IPS DF 6.9 (cell line): ENCODE results near the gene KPTN.

Experiments
- DNase-seq: peaks from one replicate; pipeline ENCODE4 v3.0.0-alpha.2; 2013; ENCODE audit warnings: low read depth, low spot score
- H3K27ac ChIP-seq: one replicate; pipeline ENCODE4 v1.5.1; 2013; ENCODE audit warnings: low read length, control low read depth
- H3K27me3 ChIP-seq: 2 replicates; pipeline ENCODE4 v1.6.1; 2013; ENCODE audit warnings: mild to moderate bottlenecking, low read length; ENCODE audit not compliant: control insufficient read depth, insufficient read depth
- H3K36me3 ChIP-seq: 2 replicates; pipeline ENCODE4 v1.6.1; 2013; ENCODE audit warnings: low read length; ENCODE audit not compliant: control insufficient read depth, insufficient read depth
- H3K4me1 ChIP-seq: 2 replicates; pipeline ENCODE4 v1.6.1; 2013; ENCODE audit warnings: low read length; ENCODE audit not compliant: control insufficient read depth, insufficient read depth
- H3K4me3 ChIP-seq: 2 replicates; pipeline ENCODE4 v1.5.1; 2013; ENCODE audit warnings: mild to moderate bottlenecking, low read length
- H3K9me3 ChIP-seq: 2 replicates; pipeline ENCODE4 v1.6.1; 2013; ENCODE audit warnings: low read length, inconsistent platforms; ENCODE audit not compliant: control insufficient read depth, insufficient read depth
- WGBS: extraction: QIAGEN DNeasy Blood & Tissue Kit; methylation state at CpG from one replicate; pipeline ENCODE4 v1.1.7; 2013; ENCODE audit warnings: mixed read lengths, missing lambda C conversion rate; ENCODE audit not compliant: insufficient read length, insufficient coverage; 5-methylcytosine and 5-hydroxymethylcytosine counted together

Gene KPTN

DNA sequence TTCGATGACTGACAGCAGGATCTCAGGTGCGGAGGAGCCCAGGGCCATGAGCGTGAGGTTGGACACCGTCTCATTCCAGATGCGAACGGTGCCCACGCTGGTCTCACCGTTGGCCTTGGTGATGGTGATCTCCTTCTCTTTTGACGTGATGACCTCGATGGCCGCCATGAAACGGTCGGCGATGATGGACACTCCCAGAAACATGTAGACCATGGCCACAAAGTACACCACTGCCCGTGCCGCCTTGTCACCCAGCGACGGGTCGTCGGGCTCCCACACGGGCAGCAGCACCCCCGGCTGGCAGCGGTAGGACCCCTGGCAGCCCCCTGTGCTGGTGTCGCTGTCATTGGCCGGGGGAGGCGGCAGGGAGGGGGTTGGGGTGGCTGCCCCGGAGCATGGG lies 18.1 kb downstream of the KPTN start:
- H3K27ac ChIP-seq = no peak overlapping the region
- no peaks in the 10 kb centered on the region for H3K27me3 ChIP-seq
- H3K4me1 ChIP-seq = peaks cover 10% of the 10 kb centered on the region
- no CpG with 5 or more reads among the region's 27 CpGs for WGBS
- H3K9me3 ChIP-seq = no peaks in the 10 kb centered on the region
- H3K4me3 ChIP-seq = no peak overlapping the region
- no peaks in the 10 kb centered on the region for H3K36me3 ChIP-seq
- no peak for DNase-seq

DNA sequence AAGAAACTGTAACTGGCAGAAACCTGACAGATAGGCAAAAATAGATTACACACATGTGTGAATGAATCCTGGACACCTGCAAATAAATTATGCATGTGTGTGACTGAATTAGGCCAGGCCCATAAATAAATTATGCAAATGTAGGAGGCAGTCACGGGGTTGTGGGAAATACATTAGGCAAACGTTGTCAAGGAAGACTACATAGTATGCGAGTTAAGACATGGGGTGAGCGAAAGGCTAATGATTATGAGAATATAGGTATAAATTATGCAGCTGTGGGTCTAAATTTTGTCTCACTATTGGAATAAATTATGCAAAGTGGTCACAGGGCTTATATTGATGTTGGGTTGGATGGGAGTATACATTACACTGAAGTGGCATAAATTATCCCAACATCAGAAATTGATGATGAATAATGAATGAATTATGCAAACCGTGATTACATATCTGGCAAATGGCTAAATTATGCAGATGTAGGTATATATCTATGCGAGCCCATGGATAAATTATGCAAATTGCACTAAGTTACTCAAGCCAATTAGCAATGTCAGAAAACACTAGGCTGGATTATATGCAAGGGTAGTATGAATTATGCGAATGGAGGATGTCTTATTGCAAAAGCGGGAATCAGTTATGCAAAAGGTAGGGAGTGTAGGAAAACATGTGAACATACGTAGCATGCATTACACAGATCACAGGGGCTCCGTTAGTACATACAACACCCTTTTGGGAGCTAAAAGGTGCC lies 19.2 kb downstream of the KPTN start:
- WGBS = 100% methylated on average over 4 of the region's 10 CpGs
- no peaks in the 10 kb centered on the region for H3K36me3 ChIP-seq
- H3K27me3 ChIP-seq = no peaks in the 10 kb centered on the region
- DNase-seq = no peak
- no peak overlapping the region for H3K4me3 ChIP-seq
- peaks cover 9% of the 10 kb centered on the region; the same call in 1 of the 2 replicates for H3K4me1 ChIP-seq
- H3K27ac ChIP-seq = no peak overlapping the region
- H3K9me3 ChIP-seq = no peaks in the 10 kb centered on the region

DNA sequence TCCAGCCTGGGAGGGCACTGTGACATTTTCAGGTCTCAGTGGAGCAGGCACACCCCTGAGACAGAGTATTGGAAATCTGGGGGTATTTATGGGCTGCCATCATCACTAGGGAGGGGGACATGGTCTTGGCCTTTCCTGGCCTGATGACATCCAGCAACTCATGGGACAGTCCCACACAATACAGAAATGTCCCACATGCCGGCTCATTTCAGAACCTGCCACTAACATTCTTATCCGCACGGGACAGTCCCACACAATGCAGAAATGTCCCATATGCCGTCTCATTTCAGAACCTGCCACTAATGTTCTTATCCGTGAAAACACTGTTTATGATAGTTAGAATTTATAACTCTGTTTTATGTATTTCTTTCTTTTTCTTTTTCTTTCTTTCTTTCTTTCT lies 22.1 kb downstream of the KPTN start:
- no peak overlapping the region for H3K27ac ChIP-seq
- no peaks in the 10 kb centered on the region for H3K9me3 ChIP-seq
- no peak for DNase-seq
- peaks cover 5% of the 10 kb centered on the region; the same call in 1 of the 2 replicates for H3K36me3 ChIP-seq
- H3K27me3 ChIP-seq = no peaks in the 10 kb centered on the region
- H3K4me3 ChIP-seq = no peak overlapping the region
- WGBS = no CpG with 5 or more reads among the region's 5 CpGs
- no peaks in the 10 kb centered on the region; the same call in 1 of the 2 replicates for H3K4me1 ChIP-seq

DNA sequence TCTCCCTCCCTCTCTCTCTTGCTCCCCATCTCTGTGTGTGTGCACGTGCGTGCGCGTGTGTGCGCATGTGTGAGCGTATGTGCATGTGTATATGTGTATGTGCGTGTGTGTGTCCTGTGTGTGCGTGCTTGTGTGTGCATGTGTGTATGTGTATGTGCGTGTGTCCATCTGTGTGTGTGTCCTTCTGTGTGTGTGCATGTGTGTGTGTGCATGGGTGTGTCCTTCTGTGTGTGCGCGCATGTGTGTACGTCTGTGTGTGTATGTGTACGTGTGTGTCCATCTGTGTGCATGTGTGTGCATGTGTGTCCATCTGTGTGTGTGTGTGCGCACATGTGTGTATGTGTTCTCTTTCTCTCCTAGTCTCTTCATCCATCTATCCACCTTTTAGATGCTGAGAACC lies 24.5 kb downstream of the KPTN start:
- no peaks in the 10 kb centered on the region for H3K27me3 ChIP-seq
- no CpG with 5 or more reads among the region's 14 CpGs for WGBS
- no peak overlapping the region for H3K27ac ChIP-seq

DNA sequence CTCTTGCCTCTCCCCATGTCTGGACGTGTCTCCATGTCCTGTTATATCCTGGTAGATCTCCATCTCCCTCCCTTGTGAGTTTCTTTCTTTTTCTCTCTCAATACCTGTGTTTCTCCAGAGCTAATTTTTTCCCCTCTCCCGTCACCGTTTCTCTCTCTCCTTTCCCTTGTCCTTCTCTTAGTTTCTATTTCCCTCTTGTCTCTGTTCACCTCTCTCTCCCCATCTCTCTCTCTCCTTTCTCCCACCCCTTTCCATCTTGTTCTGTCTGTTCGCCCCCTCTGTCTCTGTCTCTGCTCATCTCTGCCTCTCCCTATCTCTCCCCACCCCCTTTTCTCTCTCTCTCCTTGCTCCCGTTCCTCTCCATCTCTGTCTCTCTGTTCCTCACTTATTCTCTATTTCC lies 25.3 kb downstream of the KPTN start:
- Histone ChIP-seq H3K4me3 (no peak overlapping the region), H3K27me3 (no peaks in the 10 kb centered on the region)

More for the DNA sequence above, 24.5 kb downstream of the KPTN start:
- peaks cover 5% of the 10 kb centered on the region; the same call in 1 of the 2 replicates for H3K36me3 ChIP-seq
- H3K9me3 ChIP-seq = no peaks in the 10 kb centered on the region
- no peaks in the 10 kb centered on the region; the same call in 1 of the 2 replicates for H3K4me1 ChIP-seq
- H3K4me3 ChIP-seq = no peak overlapping the region
- no peak for DNase-seq

DNA sequence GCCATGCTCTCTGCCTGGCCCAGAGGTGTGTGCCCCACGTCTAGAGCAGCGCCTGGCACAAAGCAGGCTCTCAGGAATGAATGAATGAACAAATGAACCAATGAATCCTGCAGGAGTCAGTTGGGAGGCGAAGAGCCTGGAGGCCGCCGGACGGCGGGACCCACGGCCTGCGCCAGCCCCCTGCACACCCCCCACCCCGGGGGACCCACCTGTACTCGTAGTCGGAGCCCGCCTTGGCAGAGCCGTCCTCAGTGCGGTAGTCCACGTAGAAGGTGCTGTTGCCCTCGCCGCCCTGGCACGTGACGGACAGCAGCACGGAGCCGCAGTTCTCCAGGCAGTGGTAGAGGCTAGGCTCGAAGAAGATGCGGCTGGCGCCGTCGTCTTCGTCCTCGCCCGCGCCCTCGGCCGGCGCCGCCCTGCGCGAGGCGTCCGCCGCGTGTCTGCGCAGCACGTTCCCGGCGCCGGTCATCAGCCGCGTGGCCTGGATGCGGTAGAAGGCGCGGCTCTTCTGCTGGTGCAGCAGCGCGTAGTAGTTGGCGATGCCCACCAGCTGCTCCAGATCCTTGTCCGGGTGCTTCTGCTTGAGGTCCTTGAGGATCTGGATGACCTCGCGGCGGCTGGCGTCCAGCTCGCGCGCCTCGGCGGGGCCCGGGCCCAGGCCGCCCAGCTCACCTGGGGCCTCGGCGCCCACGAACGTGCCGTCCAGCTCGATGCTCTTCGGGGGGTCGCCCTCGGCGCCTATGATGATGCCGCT lies 27.1 kb downstream of the KPTN start:
- no peaks in the 10 kb centered on the region for H3K9me3 ChIP-seq
- H3K27ac ChIP-seq = no peak overlapping the region
- H3K36me3 ChIP-seq = peaks cover 5% of the 10 kb centered on the region; the same call in 1 of the 2 replicates
- no peak for DNase-seq
- H3K27me3 ChIP-seq = no peaks in the 10 kb centered on the region
- H3K4me3 ChIP-seq = no peak overlapping the region
- no peaks in the 10 kb centered on the region; the same call in 1 of the 2 replicates for H3K4me1 ChIP-seq
- no CpG with 5 or more reads among the region's 77 CpGs for WGBS

More for the DNA sequence above, 25.3 kb downstream of the KPTN start:
- Histone ChIP-seq H3K27ac (no peak overlapping the region), H3K4me1 (no peaks in the 10 kb centered on the region; the same call in 1 of the 2 replicates), H3K36me3 (peaks cover 5% of the 10 kb centered on the region; the same call in 1 of the 2 replicates), H3K9me3 (no peaks in the 10 kb centered on the region)
- DNase-seq = no peak
- no CpG with 5 or more reads among the region's 5 CpGs for WGBS

DNA sequence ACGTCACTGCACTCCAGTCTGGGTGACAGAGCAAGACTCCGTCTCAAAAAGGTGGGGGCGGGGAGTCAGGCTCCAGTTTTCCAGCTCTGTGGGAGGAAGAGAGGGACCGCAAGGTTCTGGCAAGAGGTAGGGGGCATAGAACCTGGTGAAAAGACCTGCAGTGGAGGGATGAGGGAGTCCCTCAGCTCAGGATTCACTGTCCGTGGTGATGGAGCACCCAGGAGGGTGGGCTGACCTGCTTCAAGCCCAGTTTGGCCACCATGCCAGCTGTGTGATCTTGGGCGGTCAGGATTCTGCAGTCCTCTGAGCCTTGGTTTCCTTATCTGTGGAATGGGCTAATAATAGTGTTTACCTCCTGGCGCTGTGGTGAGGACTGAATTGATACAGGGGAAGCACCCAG lies 33.5 kb downstream of the KPTN start:
- no peak overlapping the region for H3K27ac ChIP-seq
- H3K9me3 ChIP-seq = no peaks in the 10 kb centered on the region
- H3K27me3 ChIP-seq = no peaks in the 10 kb centered on the region
- no peaks in the 10 kb centered on the region for H3K36me3 ChIP-seq
- H3K4me1 ChIP-seq = peaks cover 10% of the 10 kb centered on the region
- no peak overlapping the region for H3K4me3 ChIP-seq
- no CpG with 5 or more reads among the region's 7 CpGs for WGBS
- no peak for DNase-seq

DNA sequence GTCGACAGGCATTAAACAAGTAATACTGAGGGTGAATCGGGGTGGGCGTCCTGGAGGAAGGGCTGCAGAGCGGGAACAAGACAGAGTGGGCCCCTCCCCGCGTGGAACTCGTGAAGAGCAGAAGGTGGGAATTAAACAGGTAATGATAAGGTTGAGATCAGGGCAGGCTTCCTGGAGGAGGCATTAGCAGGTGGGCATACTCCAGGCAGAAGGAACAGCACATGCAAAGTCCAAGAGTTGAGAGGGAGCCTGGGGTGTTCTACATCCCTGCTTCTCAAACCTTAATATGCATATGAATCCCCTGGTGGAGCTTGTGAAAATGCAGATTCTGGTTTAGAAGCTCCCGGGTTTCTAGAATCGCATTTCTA lies 35.7 kb downstream of the KPTN start:
- H3K27me3 ChIP-seq = no peaks in the 10 kb centered on the region
- no peak overlapping the region for H3K27ac ChIP-seq
- no CpG with 5 or more reads among the region's 9 CpGs for WGBS
- H3K36me3 ChIP-seq = no peaks in the 10 kb centered on the region
- H3K4me1 ChIP-seq = peaks cover 10% of the 10 kb centered on the region
- no peak for DNase-seq
- no peaks in the 10 kb centered on the region for H3K9me3 ChIP-seq
- H3K4me3 ChIP-seq = peak overlapping the region; percentile 53; the same call in 1 of the 2 replicates

DNA sequence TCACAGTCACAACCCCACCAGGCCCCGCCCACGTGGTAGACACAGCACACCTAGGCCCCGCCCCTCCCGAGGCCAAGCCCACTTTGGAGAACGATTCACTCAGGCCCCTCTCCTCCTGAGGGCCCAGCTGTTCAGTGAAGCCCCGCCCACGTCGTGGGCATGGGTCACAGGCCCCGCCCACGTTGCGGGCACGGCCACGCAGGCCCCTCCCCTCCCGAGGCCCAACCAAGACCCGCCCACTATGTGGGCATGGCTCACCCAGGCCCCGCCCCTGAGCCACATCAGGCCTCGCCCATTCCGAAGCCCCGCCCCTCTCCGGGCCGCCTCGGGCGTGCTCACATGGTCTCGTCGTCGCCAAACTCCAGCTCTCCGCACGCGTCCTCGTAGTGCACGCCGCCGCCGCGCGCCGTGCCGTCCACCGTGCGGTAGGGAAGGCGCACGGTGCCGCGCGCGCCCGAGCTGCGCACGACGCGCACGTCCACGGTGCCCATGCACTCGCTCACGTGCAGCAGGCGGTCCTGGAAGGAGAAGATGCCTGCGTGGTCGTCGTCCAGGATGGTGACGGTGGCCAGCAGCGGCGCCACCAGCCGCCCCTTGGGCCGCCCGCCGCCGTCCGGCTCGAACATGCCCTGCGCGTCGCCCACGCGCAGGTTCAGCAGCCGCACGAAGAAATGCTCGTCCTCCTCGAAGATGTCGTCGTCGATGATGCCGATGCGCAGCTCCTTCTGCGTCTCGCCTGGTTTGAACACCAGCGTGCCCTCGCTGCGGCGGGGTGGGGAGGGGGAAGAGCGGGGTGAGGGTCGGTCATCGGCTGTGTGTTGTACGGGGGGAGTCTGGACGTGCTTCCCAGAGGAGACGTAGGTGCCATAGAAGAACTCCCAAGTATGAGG lies 36.3 kb downstream of the KPTN start:
- peaks cover 10% of the 10 kb centered on the region for H3K4me1 ChIP-seq
- no peaks in the 10 kb centered on the region for H3K9me3 ChIP-seq
- no peaks in the 10 kb centered on the region for H3K36me3 ChIP-seq
- no CpG with 5 or more reads among the region's 95 CpGs for WGBS
- H3K4me3 ChIP-seq = peak overlapping the region; percentile 53; the same call in 1 of the 2 replicates
- no peak for DNase-seq
- no peaks in the 10 kb centered on the region for H3K27me3 ChIP-seq
- no peak overlapping the region for H3K27ac ChIP-seq
